SK-N-SH (cell line): Measurements from ENCODE around the gene NAV2.

ENCODE experiments used
- ELF1 ChIP-seq: IDR thresholded peaks from 2 replicates; pipeline ENCODE4 v1.4.0; 2012
- EP300 ChIP-seq, 2 experiments: IDR thresholded peaks; 2 replicates each; pipeline versions ENCODE4 v1.4.0 to v1.6.1; 2012; ENCODE audit warnings: borderline replicate concordance in 1 of 2, low read depth in 1 of 2, low read length in 1 of 2
- EZH2phosphoT487 ChIP-seq: fragments of 200-600 bp; sonication (generic); IDR thresholded peaks from 2 replicates; pipeline ENCODE4 v1.6.1; 2017; ENCODE audit warnings: low read depth, mixed run types, mild to moderate bottlenecking, antibody characterized with exemption, moderate library complexity, borderline replicate concordance
- FOSL2 ChIP-seq: IDR thresholded peaks from 2 replicates; pipeline ENCODE4 v1.4.0; 2012; ENCODE audit warnings: low read depth, mild to moderate bottlenecking, moderate library complexity, borderline replicate concordance
- MXI1 ChIP-seq: IDR thresholded peaks from 2 replicates; pipeline ENCODE4 v1.6.1; 2012; ENCODE audit warnings: mild to moderate bottlenecking, low read depth, low read length, improper control_type of control experiment
- POLR2AphosphoS5 ChIP-seq: IDR thresholded peaks from 2 replicates; pipeline ENCODE4 v1.6.1; 2012; ENCODE audit warnings: low read depth, low read length
- RAD21 ChIP-seq: IDR thresholded peaks from 2 replicates; pipeline ENCODE4 v1.6.1; 2012; ENCODE audit warnings: mild to moderate bottlenecking, low read length
- RFX5 ChIP-seq: IDR thresholded peaks from 2 replicates; pipeline ENCODE4 v1.6.1; 2012; ENCODE audit warnings: mild to moderate bottlenecking, improper control_type of control experiment, low read length
- TAF1 ChIP-seq: IDR thresholded peaks from 2 replicates; pipeline ENCODE4 v1.6.1; 2012; ENCODE audit warnings: low read depth, mild to moderate bottlenecking, low read length, moderate library complexity, borderline replicate concordance
- YY1 ChIP-seq: IDR thresholded peaks from 2 replicates; pipeline ENCODE4 v1.4.0; 2012; ENCODE audit warnings: low read depth, mild to moderate bottlenecking
- TF ChIP-seq, protein P1 (sequence below): fragments of 150-350 bp; IDR thresholded peaks from 2 replicates; pipeline ENCODE4 v1.6.1; 2017; ENCODE audit warnings: antibody characterized with exemption, low read length, low read depth, borderline replicate concordance
- TF ChIP-seq, protein P2 (sequence below): IDR thresholded peaks from 2 replicates; pipeline ENCODE4 v1.4.0; 2012; ENCODE audit warnings: low read depth
- TF ChIP-seq, protein P3 (sequence below): fragments of 200-600 bp; sonication (generic); IDR thresholded peaks from 2 replicates; pipeline ENCODE4 v1.6.1; 2017; ENCODE audit warnings: antibody characterized with exemption, mild to moderate bottlenecking, moderate library complexity
- TF ChIP-seq, protein P4 (sequence below): IDR thresholded peaks from 2 replicates; pipeline ENCODE4; 2012

DNA sequence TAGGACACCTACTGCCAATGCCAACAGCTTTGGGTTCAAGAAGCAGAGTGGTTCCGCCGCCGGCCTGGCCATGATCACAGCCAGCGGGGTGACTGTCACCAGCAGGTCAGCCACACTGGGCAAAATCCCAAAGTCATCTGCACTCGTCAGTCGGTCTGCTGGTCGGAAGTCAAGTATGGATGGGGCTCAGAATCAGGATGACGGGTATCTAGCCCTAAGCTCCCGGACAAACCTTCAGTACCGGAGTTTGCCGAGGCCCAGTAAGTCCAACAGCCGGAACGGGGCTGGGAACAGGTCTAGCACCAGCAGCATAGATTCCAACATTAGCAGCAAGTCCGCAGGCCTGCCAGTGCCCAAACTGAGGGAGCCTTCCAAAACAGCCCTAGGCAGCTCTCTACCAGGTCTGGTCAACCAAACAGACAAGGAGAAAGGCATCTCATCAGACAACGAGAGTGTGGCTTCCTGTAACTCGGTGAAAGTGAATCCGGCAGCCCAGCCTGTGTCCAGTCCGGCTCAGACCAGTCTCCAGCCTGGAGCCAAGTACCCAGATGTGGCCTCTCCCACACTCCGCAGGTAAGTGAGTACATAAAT, 332.6 kb downstream of the NAV2 start:
- TF ChIP-seq, protein P1, sequence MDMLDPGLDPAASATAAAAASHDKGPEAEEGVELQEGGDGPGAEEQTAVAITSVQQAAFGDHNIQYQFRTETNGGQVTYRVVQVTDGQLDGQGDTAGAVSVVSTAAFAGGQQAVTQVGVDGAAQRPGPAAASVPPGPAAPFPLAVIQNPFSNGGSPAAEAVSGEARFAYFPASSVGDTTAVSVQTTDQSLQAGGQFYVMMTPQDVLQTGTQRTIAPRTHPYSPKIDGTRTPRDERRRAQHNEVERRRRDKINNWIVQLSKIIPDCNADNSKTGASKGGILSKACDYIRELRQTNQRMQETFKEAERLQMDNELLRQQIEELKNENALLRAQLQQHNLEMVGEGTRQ = no peak
- TF ChIP-seq EZH2phosphoT487 (no peak), POLR2AphosphoS5 (no peak), YY1 (no peak), ELF1 (no peak), MXI1 (no peak; the same call in 1 of the 2 replicates), TAF1 (no peak), EP300 (IDR thresholded peaks at IDR 0.05; ENCODE audit: borderline replicate concordance in 1 of 2, low read depth in 1 of 2, low read length in 1 of 2) (peak in 1 of 2 experiments; percentile 72; a peak in 2 of 4 replicates), RAD21 (no peak), FOSL2 (no peak), RFX5 (no peak)
- TF ChIP-seq, protein P2, sequence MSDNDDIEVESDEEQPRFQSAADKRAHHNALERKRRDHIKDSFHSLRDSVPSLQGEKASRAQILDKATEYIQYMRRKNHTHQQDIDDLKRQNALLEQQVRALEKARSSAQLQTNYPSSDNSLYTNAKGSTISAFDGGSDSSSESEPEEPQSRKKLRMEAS = no peak
- TF ChIP-seq, protein P3, sequence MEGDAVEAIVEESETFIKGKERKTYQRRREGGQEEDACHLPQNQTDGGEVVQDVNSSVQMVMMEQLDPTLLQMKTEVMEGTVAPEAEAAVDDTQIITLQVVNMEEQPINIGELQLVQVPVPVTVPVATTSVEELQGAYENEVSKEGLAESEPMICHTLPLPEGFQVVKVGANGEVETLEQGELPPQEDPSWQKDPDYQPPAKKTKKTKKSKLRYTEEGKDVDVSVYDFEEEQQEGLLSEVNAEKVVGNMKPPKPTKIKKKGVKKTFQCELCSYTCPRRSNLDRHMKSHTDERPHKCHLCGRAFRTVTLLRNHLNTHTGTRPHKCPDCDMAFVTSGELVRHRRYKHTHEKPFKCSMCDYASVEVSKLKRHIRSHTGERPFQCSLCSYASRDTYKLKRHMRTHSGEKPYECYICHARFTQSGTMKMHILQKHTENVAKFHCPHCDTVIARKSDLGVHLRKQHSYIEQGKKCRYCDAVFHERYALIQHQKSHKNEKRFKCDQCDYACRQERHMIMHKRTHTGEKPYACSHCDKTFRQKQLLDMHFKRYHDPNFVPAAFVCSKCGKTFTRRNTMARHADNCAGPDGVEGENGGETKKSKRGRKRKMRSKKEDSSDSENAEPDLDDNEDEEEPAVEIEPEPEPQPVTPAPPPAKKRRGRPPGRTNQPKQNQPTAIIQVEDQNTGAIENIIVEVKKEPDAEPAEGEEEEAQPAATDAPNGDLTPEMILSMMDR = no peak
- TF ChIP-seq, protein P4, sequence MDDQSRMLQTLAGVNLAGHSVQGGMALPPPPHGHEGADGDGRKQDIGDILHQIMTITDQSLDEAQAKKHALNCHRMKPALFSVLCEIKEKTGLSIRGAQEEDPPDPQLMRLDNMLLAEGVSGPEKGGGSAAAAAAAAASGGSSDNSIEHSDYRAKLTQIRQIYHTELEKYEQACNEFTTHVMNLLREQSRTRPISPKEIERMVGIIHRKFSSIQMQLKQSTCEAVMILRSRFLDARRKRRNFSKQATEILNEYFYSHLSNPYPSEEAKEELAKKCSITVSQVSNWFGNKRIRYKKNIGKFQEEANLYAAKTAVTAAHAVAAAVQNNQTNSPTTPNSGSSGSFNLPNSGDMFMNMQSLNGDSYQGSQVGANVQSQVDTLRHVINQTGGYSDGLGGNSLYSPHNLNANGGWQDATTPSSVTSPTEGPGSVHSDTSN = no peak
